ENCODE results near the gene MAP3K14. TPM values are rescaled to one million over a fixed set of nuclear protein-coding genes. Genes with fewer than 3 reads are reported as not detected.
A peak's percentile ranks its signal among the peaks of the same experiment; 100 is the strongest.

The MAP3K14 gene
- total RNA-seq, 1 donor from 2014 or later: 1.6 TPM

DNA sequence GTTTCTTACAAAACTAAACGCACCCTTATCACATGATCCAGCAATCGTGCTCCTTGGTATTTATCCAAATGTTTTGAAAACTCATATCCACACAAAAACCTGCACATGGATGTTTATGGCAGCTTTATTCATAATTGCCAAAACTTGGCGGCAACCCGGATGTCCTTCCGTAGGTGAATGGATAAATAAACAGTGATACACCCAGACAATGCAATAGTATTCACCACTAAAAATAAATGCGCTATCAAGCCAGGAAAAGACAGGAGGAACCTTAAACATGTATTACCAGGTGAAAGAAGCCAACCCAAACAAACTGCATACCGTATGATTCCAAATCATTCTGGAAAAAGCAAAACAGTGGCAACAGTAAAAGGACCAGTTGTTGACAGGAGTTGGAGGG, 64.9 kb downstream of the MAP3K14 start:
- Histone ChIP-seq H3K4me1 (ENCODE audit: control insufficient read depth in 3 of 3, insufficient read depth in 3 of 3, low read length in 3 of 3) (peaks cover 0 to 7% (median 6%) of the 10 kb centered on the region in 3 donors), H3K36me3 (ENCODE audit: control insufficient read depth in 3 of 3, insufficient read depth in 3 of 3, low read length in 3 of 3) (no peaks in the 10 kb centered on the region), H3K9ac (ENCODE audit: low read depth in 1 of 3, low read length in 3 of 3) (no peak overlapping the region), H3K4me3 (ENCODE audit: low read length in 3 of 3) (no peak overlapping the region), H3K27me3 (ENCODE audit: control insufficient read depth in 3 of 3, insufficient read depth in 3 of 3, low read length in 3 of 3) (no peaks in the 10 kb centered on the region), H3K9me3 (ENCODE audit: control insufficient read depth in 3 of 3, low read length in 3 of 3) (no peaks in the 10 kb centered on the region), H3K27ac (ENCODE audit: low read depth, low read length) (no peak overlapping the region)

DNA sequence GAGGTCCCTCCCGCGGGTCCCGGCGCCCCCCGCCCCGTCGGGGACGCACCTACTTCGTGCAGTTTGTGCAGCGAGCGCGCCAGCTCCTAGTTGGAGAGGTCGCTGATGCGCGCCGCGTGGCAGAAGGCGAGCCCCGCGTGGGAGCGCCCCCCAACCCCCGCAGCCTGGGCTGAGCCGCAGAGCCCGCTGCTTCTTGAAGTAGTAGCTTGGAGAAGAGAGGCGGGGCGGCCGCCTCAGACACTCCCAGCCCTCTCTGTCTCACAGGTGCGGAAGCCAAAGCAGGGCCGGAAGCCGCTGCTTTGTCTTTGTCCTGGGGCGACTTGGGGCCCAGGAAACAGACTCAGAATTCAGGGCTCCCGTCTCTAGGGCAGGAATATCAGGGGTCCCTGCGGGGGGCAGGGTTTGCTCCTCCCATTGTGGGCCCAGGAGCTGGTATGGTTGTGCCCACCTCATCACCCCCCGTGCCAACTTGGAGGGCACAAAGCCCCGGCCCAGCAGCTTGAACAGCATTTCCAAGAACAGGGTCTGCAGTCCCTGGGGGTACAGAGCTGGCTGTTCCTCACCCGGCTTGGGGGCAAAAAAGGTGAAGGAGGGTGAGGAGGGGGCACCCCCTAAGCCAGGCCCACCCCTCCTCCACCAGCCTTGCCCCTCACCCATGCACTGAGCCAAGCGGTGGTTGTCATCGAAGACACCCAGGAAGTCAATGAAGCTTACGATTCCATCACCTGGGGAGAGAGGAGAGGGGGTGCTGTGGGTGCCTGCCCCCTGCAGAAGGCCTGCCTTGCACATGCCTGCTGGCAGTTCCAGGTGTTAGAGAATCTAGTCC, 68.5 kb downstream of the MAP3K14 start:
- peak overlapping the region in 2 of 3 donors; percentile 49 to 70 for H3K4me3 ChIP-seq (ENCODE audit: low read length in 3 of 3)
- no peaks in the 10 kb centered on the region for H3K9me3 ChIP-seq (ENCODE audit: control insufficient read depth in 3 of 3, low read length in 3 of 3)
- no peak overlapping the region for H3K27ac ChIP-seq (ENCODE audit: low read depth, low read length)
- H3K9ac ChIP-seq (ENCODE audit: low read depth in 1 of 3, low read length in 3 of 3): peak overlapping the region in 1 of 3 donors; percentile 25
- H3K27me3 ChIP-seq (ENCODE audit: control insufficient read depth in 3 of 3, insufficient read depth in 3 of 3, low read length in 3 of 3): peaks cover 0 to 9% (median 0%) of the 10 kb centered on the region in 3 donors
- H3K4me1 ChIP-seq (ENCODE audit: control insufficient read depth in 3 of 3, insufficient read depth in 3 of 3, low read length in 3 of 3): peaks cover 3 to 16% (median 14%) of the 10 kb centered on the region in 3 donors
- peaks cover 0 to 12% (median 9%) of the 10 kb centered on the region in 3 donors for H3K36me3 ChIP-seq (ENCODE audit: control insufficient read depth in 3 of 3, insufficient read depth in 3 of 3, low read length in 3 of 3)

DNA sequence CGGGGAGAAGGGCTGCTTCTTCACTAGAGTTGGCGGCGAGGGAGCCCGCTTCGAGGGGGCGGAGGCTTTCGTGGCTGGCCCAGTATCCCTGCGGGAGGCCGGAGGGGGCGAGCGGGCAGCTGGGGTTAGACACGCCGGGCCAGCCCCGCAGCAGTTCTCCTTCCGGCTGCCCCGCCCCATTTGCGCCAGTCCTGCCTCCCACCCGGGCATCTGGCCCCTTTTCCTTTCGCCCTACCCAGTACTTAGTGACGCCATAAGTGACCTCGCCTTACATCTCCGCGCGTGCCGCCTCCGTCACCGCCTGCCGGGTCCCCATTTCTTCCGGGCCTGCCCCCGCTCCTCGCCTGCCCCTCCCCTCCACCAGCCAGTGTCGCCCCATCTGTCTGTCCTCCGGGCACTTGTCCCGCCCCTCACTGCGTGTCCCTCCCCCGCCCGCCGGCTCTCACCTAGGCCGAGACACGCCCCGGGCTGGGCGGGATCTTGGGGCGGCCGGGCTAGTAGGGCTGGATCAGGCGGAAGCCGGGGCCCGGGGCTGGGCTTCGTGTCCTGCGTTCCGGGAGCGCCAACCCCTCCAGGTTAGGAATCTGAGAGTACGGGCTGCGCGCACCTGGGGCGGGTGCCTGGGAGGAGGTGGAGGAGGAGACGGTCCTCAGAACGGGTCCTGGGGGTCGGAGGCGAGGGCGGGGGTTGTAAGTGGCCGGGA, 69.2 kb downstream of the MAP3K14 start:
- Histone ChIP-seq H3K27ac (ENCODE audit: low read depth, low read length) (no peak overlapping the region), H3K4me3 (ENCODE audit: low read length in 3 of 3) (peak overlapping the region; percentile 64 to 70 (median 67)), H3K4me1 (ENCODE audit: control insufficient read depth in 3 of 3, insufficient read depth in 3 of 3, low read length in 3 of 3) (peaks cover 3 to 16% (median 14%) of the 10 kb centered on the region in 3 donors), H3K9ac (ENCODE audit: low read depth in 1 of 3, low read length in 3 of 3) (peak overlapping the region in 2 of 3 donors; percentile 62 to 69), H3K9me3 (ENCODE audit: control insufficient read depth in 3 of 3, low read length in 3 of 3) (no peaks in the 10 kb centered on the region), H3K36me3 (ENCODE audit: control insufficient read depth in 3 of 3, insufficient read depth in 3 of 3, low read length in 3 of 3) (peaks cover 0 to 12% (median 9%) of the 10 kb centered on the region in 3 donors), H3K27me3 (ENCODE audit: control insufficient read depth in 3 of 3, insufficient read depth in 3 of 3, low read length in 3 of 3) (peaks cover 0 to 11% (median 0%) of the 10 kb centered on the region in 3 donors)

DNA sequence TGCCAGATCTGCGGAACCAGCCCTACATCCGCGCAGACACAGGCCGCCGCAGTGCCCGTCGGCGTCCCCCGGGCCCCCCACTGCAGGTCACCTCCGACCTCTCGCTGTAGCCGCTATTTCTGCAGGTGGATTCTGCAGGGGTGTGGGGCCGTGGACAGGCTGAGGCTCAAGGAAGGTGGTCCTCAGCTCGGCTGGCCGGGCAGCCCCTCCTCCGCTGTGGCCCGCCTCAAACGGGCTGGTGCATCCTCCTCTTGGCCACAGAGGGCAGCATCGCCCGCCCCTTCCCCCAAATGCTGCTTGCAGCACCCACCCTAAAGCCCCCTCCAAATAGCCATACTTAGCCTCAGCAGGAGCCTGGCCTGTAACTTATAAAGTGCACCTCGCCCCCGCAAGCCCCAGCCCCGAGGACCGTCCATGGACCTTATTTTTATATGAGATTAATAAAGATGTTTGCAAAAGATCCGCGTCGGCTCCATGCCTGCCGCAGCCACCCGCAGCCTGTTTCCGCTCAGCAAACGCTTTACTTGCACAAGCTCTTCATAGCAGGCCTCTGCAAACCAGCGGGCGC, 69.9 kb downstream of the MAP3K14 start:
- H3K4me3 ChIP-seq (ENCODE audit: low read length in 3 of 3): peak overlapping the region; percentile 64 to 70 (median 67)
- H3K9ac ChIP-seq (ENCODE audit: low read depth in 1 of 3, low read length in 3 of 3): peak overlapping the region in 2 of 3 donors; percentile 62 to 69
- no peaks in the 10 kb centered on the region for H3K9me3 ChIP-seq (ENCODE audit: control insufficient read depth in 3 of 3, low read length in 3 of 3)
- H3K36me3 ChIP-seq (ENCODE audit: control insufficient read depth in 3 of 3, insufficient read depth in 3 of 3, low read length in 3 of 3): peaks cover 0 to 12% (median 9%) of the 10 kb centered on the region in 3 donors
- H3K4me1 ChIP-seq (ENCODE audit: control insufficient read depth in 3 of 3, insufficient read depth in 3 of 3, low read length in 3 of 3): peaks cover 3 to 16% (median 14%) of the 10 kb centered on the region in 3 donors
- peaks cover 0 to 11% (median 0%) of the 10 kb centered on the region in 3 donors for H3K27me3 ChIP-seq (ENCODE audit: control insufficient read depth in 3 of 3, insufficient read depth in 3 of 3, low read length in 3 of 3)
- no peak overlapping the region for H3K27ac ChIP-seq (ENCODE audit: low read depth, low read length)

DNA sequence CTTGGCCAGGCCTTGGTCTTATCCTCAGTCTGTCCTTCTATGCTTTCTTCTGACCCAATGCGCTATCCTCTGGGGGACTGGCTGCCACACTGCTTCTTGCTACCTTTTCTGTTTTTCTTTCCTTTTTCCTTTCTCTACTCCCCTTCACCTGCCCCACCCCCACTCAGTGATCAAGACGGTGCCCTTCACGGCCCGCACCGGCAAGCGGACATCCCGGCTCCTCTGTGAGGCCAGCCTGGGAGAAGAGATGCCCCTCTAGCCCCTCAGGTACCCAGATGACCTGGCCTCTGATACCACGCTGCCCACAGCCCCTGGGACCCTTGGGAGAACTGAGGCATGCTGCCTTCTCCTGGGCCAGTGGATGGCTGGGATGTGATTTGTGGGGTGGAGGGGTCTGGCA, 70.5 kb downstream of the MAP3K14 start:
- peak overlapping the region in 1 of 3 donors; percentile 64 for H3K4me3 ChIP-seq (ENCODE audit: low read length in 3 of 3)
- H3K27me3 ChIP-seq (ENCODE audit: control insufficient read depth in 3 of 3, insufficient read depth in 3 of 3, low read length in 3 of 3): peaks cover 0 to 11% (median 2%) of the 10 kb centered on the region in 3 donors
- no peaks in the 10 kb centered on the region for H3K9me3 ChIP-seq (ENCODE audit: control insufficient read depth in 3 of 3, low read length in 3 of 3)
- H3K9ac ChIP-seq (ENCODE audit: low read depth in 1 of 3, low read length in 3 of 3): no peak overlapping the region
- H3K27ac ChIP-seq (ENCODE audit: low read depth, low read length): no peak overlapping the region
- peaks cover 0 to 12% (median 9%) of the 10 kb centered on the region in 3 donors for H3K36me3 ChIP-seq (ENCODE audit: control insufficient read depth in 3 of 3, insufficient read depth in 3 of 3, low read length in 3 of 3)
- H3K4me1 ChIP-seq (ENCODE audit: control insufficient read depth in 3 of 3, insufficient read depth in 3 of 3, low read length in 3 of 3): peaks cover 3 to 16% (median 15%) of the 10 kb centered on the region in 3 donors

DNA sequence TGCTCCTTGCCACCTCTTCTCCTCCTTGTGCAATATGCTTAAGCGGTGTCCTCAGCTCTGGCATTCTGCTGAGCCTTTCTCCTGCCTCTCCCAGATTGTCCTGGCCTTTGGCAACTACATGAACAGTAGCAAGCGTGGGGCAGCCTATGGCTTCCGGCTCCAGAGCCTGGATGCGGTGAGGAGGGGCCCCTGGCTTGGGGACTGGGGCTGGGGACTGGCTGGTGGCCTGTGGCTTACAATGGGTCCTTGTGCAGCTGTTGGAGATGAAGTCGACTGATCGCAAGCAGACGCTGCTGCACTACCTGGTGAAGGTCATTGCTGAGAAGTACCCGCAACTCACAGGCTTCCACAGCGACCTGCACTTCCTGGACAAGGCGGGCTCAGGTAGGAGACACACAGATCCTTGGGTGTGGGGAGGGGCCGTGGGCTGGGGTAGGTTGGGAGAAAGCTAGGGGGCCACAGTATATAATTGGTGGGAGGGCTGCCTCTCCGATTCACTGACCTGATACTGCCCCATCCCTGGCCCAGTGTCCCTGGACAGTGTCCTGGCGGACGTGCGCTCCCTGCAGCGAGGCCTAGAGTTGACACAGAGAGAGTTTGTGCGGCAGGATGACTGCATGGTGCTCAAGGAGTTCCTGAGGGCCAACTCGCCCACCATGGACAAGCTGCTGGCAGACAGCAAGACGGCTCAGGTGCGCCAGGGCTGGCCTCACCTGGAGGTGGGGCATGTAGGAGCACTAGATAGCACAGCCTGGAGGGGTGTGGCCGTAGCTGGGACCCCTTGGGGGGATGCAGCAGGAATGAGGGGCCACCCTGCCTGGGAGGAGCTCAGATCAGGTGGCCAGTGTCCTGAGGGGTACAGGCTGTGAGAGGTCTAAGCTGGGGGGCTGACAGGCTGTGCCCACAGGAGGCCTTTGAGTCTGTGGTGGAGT, 71.8 kb downstream of the MAP3K14 start:
- Histone ChIP-seq H3K4me3 (ENCODE audit: low read length in 3 of 3) (no peak overlapping the region), H3K9me3 (ENCODE audit: control insufficient read depth in 3 of 3, low read length in 3 of 3) (no peaks in the 10 kb centered on the region), H3K4me1 (ENCODE audit: control insufficient read depth in 3 of 3, insufficient read depth in 3 of 3, low read length in 3 of 3) (peaks cover 3 to 19% (median 16%) of the 10 kb centered on the region in 3 donors), H3K9ac (ENCODE audit: low read depth in 1 of 3, low read length in 3 of 3) (no peak overlapping the region), H3K27ac (ENCODE audit: low read depth, low read length) (no peak overlapping the region), H3K27me3 (ENCODE audit: control insufficient read depth in 3 of 3, insufficient read depth in 3 of 3, low read length in 3 of 3) (peaks cover 7 to 20% (median 11%) of the 10 kb centered on the region in 3 donors), H3K36me3 (ENCODE audit: control insufficient read depth in 3 of 3, insufficient read depth in 3 of 3, low read length in 3 of 3) (peaks cover 0 to 12% (median 9%) of the 10 kb centered on the region in 3 donors)

DNA sequence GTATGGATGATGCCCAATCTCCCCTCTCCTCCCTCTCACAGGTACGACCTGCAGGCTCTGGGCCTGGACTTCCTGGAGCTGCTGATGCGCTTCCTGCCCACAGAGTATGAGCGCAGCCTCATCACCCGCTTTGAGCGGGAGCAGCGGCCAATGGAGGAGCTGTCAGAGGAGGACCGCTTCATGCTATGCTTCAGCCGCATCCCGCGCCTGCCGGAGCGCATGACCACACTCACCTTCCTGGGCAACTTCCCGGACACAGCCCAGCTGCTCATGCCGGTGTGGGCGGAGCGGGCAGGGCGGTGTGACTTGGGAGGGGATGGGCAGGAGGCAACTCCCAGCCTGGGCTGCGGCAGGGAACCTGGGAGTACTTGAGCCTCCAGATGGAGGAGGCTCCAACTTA, 73.1 kb downstream of the MAP3K14 start:
- H3K27ac ChIP-seq (ENCODE audit: low read depth, low read length): no peak overlapping the region
- peaks cover 7 to 20% (median 11%) of the 10 kb centered on the region in 3 donors for H3K27me3 ChIP-seq (ENCODE audit: control insufficient read depth in 3 of 3, insufficient read depth in 3 of 3, low read length in 3 of 3)
- H3K4me1 ChIP-seq (ENCODE audit: control insufficient read depth in 3 of 3, insufficient read depth in 3 of 3, low read length in 3 of 3): peaks cover 3 to 19% (median 16%) of the 10 kb centered on the region in 3 donors
- no peak overlapping the region for H3K4me3 ChIP-seq (ENCODE audit: low read length in 3 of 3)
- peaks cover 0 to 14% (median 9%) of the 10 kb centered on the region in 3 donors for H3K36me3 ChIP-seq (ENCODE audit: control insufficient read depth in 3 of 3, insufficient read depth in 3 of 3, low read length in 3 of 3)
- no peak overlapping the region for H3K9ac ChIP-seq (ENCODE audit: low read depth in 1 of 3, low read length in 3 of 3)
- no peaks in the 10 kb centered on the region for H3K9me3 ChIP-seq (ENCODE audit: control insufficient read depth in 3 of 3, low read length in 3 of 3)

DNA sequence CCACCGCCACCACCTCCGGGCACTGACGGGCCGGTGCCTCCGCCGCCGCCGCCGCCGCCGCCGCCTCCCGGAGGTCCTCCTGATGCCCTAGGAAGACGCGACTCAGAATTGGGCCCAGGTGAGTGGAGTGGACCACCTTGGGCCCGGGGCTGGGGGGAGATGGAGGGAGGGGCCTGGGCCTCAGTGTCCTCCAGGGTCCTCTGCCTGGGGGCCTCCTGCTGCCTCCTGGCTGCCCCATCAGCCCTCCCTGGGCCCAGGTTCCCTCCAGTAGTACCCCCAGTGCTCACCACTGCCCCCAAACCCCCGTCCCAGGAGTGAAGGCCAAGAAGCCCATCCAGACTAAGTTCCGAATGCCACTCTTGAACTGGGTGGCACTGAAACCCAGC, 74.8 kb downstream of the MAP3K14 start:
- Histone ChIP-seq H3K4me1 (ENCODE audit: control insufficient read depth in 3 of 3, insufficient read depth in 3 of 3, low read length in 3 of 3) (peaks cover 3 to 13% (median 10%) of the 10 kb centered on the region in 3 donors), H3K27me3 (ENCODE audit: control insufficient read depth in 3 of 3, insufficient read depth in 3 of 3, low read length in 3 of 3) (peaks cover 7 to 20% (median 11%) of the 10 kb centered on the region in 3 donors), H3K4me3 (ENCODE audit: low read length in 3 of 3) (no peak overlapping the region), H3K9me3 (ENCODE audit: control insufficient read depth in 3 of 3, low read length in 3 of 3) (no peaks in the 10 kb centered on the region), H3K27ac (ENCODE audit: low read depth, low read length) (no peak overlapping the region), H3K36me3 (ENCODE audit: control insufficient read depth in 3 of 3, insufficient read depth in 3 of 3, low read length in 3 of 3) (peaks cover 2 to 19% (median 9%) of the 10 kb centered on the region in 3 donors), H3K9ac (ENCODE audit: low read depth in 1 of 3, low read length in 3 of 3) (no peak overlapping the region)

All from skeletal muscle tissue (tissue), 4 donors.